ENCODE data around the gene ZBTB16.
"Not testable (repeated sequence)": the region's sequence is repeated elsewhere in the genome, so short reads cannot be mapped to it uniquely, and the experiment has no call there.

- TF ChIP-seq CTCF, POLR2A (IDR thresholded peaks at IDR 0.05): not testable (repeated sequence)
Measured at GRCh38 chr11:114049766-114050165, 9.7 kb upstream of the ZBTB16 start.

Measured in testis (tissue), 2 donors.